ENCODE data around the gene PADI4.

DNA sequence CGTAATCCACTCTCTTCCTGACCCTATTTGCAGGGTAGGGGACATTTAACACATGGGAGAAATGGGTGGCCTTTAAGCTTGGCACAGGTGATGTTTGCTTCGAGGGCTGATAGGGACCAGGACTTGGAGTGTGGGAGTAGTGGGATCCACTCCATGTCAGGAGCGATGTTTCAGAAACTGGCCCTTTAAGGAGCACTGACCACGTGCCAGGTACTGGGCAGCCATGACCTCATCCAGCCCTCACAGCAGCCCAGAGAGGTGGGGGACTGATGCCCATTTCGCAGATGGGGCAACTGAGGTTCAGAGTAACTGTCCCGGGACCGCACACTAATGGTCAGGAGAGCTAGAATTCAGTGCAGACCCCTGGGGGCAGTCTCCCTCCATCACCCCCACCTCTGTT, 47.7 kb upstream of the PADI4 start:
- TF ChIP-seq CTCF (conservative IDR thresholded peaks at IDR 0.05 in 1 of 2, IDR thresholded peaks at IDR 0.05 in 1 of 2; ENCODE audit: low read depth in 1 of 2, low read length in 2 of 2) = no peak
- no peak for TF ChIP-seq EZH2 (IDR thresholded peaks at IDR 0.05; ENCODE audit: low read length, missing control alignments)

Data from fibroblast of lung (primary cell).